Parathyroid adenoma (tissue), 2 donors: ENCODE results near the gene KCNJ8.

Experiments used
- H2AFZ ChIP-seq: fragments of 300-600 bp; sonication (generic); one replicate; pipeline ENCODE4 v1.7.0; 2017; ENCODE audit warnings: antibody characterized with exemption, mild to moderate bottlenecking
- H3K27ac ChIP-seq: fragments of 300-600 bp; sonication (generic); one replicate; pipeline ENCODE4 v1.7.0; 2017
- H3K27me3 ChIP-seq: fragments of 300-600 bp; sonication (generic); one replicate; pipeline ENCODE4 v1.7.0; 2017; ENCODE audit warnings: low read length; ENCODE audit not compliant: control insufficient read depth, insufficient read depth
- H3K36me3 ChIP-seq: fragments of 300-600 bp; sonication (generic); one replicate; pipeline ENCODE4 v1.7.0; 2017; ENCODE audit warnings: low read length; ENCODE audit not compliant: control insufficient read depth, insufficient read depth
- H3K4me1 ChIP-seq: fragments of 300-600 bp; sonication (generic); one replicate; pipeline ENCODE4 v1.7.0; 2017; ENCODE audit warnings: control low read depth
- H3K4me2 ChIP-seq: fragments of 300-600 bp; sonication (generic); one replicate; pipeline ENCODE4 v1.7.0; 2017; ENCODE audit warnings: low read length
- H3K4me3 ChIP-seq: fragments of 300-600 bp; sonication (generic); one replicate; pipeline ENCODE4 v1.7.0; 2017; ENCODE audit warnings: low read depth, low read length
- H3K79me2 ChIP-seq: fragments of 300-600 bp; sonication (generic); one replicate; pipeline ENCODE4 v1.7.0; 2017; ENCODE audit warnings: control low read depth
- H3K9ac ChIP-seq: fragments of 300-600 bp; sonication (generic); one replicate; pipeline ENCODE4 v1.7.0; 2017; ENCODE audit warnings: mild to moderate bottlenecking
- H3K9me3 ChIP-seq: fragments of 300-600 bp; sonication (generic); one replicate; pipeline ENCODE4 v1.7.0; 2017; ENCODE audit warnings: low read length; ENCODE audit not compliant: control insufficient read depth
- CTCF ChIP-seq: fragments of 300-600 bp; sonication (generic); IDR thresholded peaks from one replicate; pipeline ENCODE4 v1.7.0; 2017; ENCODE audit warnings: antibody characterized with exemption, mild to moderate bottlenecking
- donor health status: primary hyperparathyroidism.

Gene KCNJ8

DNA sequence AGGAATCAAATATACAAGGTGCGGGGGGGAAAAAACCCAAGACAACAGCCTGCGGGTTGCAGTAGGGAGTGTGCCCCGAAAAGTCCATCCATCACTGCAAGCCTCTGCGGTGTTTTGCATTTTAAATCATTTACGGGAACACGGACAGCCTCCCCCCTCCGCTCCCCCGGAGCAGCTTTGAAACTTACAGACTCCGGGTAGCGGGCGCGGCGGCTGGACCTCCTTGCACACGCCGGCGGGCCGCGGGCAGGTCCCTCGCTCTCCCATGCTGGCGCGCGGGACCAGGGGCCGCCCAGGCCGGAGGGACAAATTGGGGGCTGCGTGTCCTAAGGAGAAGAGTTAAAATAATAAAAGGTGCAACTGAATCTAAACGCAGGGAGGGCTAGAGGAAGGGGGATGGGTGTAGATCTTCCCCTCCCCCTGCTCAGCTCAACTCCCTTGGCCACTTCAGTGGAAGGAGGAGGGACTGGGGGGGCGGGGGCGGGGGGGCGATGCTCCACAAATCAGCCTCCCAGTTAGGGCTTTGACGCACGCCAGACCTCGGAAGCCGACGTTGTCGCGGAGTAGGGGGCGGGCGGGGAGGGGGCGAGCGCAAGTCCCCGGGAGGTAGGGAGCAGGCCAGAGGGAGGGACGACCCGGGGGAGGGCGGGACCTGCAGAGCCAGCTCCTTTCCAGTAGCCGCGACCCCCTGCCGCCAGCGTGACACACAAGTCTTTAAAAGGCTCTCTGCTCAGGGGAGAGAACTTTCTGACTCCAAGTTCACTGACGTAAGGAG lies at the start of gene KCNJ8:
TSS of gene KCNJ8 (minus strand) at position 349 of the 775 bp plus-strand sequence. CDS start 1,090 bp downstream, outside the sequence.
- no peak within 1 kb of the TSS for H3K9ac ChIP-seq
- H3K27ac ChIP-seq = peak within 1 kb of the TSS; percentile 30
- H3K4me1 ChIP-seq = no peaks in the 10 kb centered on the region
- no peaks in the 10 kb centered on the region for H3K9me3 ChIP-seq
- H3K36me3 ChIP-seq = no peaks in the 10 kb centered on the region
- peak within 1 kb of the TSS; percentile 47 for H3K4me3 ChIP-seq
- no peaks in the 10 kb centered on the region for H3K27me3 ChIP-seq
- no peak for TF ChIP-seq CTCF
- H3K79me2 ChIP-seq = no peaks in the 10 kb centered on the region
- peak within 1 kb of the TSS; percentile 61 for H2AFZ ChIP-seq
- peak within 1 kb of the TSS; percentile 64 for H3K4me2 ChIP-seq

GRCh38 chr12:21823581-21823980 lies 49.1 kb upstream of the KCNJ8 start:
- no peaks in the 10 kb centered on the region for H3K36me3 ChIP-seq
- no peak for TF ChIP-seq CTCF
- no peak overlapping the region for H3K27ac ChIP-seq
- H3K4me3 ChIP-seq = no peak overlapping the region
- H3K79me2 ChIP-seq = no peaks in the 10 kb centered on the region
- peak overlapping the region; percentile 6 for H2AFZ ChIP-seq
- H3K9me3 ChIP-seq = no peaks in the 10 kb centered on the region
- no peak overlapping the region for H3K4me2 ChIP-seq
- H3K27me3 ChIP-seq = no peaks in the 10 kb centered on the region
- no peak overlapping the region for H3K9ac ChIP-seq
- no peaks in the 10 kb centered on the region for H3K4me1 ChIP-seq

- Histone ChIP-seq H3K9me3 (no peaks in the 10 kb centered on the region), H3K27ac (no peak overlapping the region), H3K36me3 (no peaks in the 10 kb centered on the region), H2AFZ (no peak overlapping the region), H3K4me2 (no peak overlapping the region), H3K4me3 (no peak overlapping the region), H3K4me1 (no peaks in the 10 kb centered on the region), H3K27me3 (no peaks in the 10 kb centered on the region), H3K9ac (no peak overlapping the region), H3K79me2 (no peaks in the 10 kb centered on the region)
- TF ChIP-seq CTCF = no peak
Measured at GRCh38 chr12:21819678-21820077, 45.2 kb upstream of the KCNJ8 start.

GRCh38 chr12:21819236-21819635 lies 44.7 kb upstream of the KCNJ8 start:
- H3K79me2 ChIP-seq = no peaks in the 10 kb centered on the region
- H3K27me3 ChIP-seq = no peaks in the 10 kb centered on the region
- H3K4me1 ChIP-seq = no peaks in the 10 kb centered on the region
- H3K4me3 ChIP-seq = no peak overlapping the region
- no peaks in the 10 kb centered on the region for H3K9me3 ChIP-seq
- no peak overlapping the region for H3K4me2 ChIP-seq
- no peak for TF ChIP-seq CTCF
- H3K36me3 ChIP-seq = no peaks in the 10 kb centered on the region
- H3K27ac ChIP-seq = no peak overlapping the region
- H2AFZ ChIP-seq = no peak overlapping the region
- H3K9ac ChIP-seq = no peak overlapping the region

GRCh38 chr12:21818627-21819026 lies 44.1 kb upstream of the KCNJ8 start:
- no peak for TF ChIP-seq CTCF
- no peak overlapping the region for H3K4me2 ChIP-seq
- H3K9me3 ChIP-seq = no peaks in the 10 kb centered on the region
- H2AFZ ChIP-seq = no peak overlapping the region
- no peaks in the 10 kb centered on the region for H3K27me3 ChIP-seq
- no peak overlapping the region for H3K27ac ChIP-seq
- H3K36me3 ChIP-seq = no peaks in the 10 kb centered on the region
- H3K79me2 ChIP-seq = no peaks in the 10 kb centered on the region
- H3K4me3 ChIP-seq = no peak overlapping the region
- no peak overlapping the region for H3K9ac ChIP-seq
- no peaks in the 10 kb centered on the region for H3K4me1 ChIP-seq
